Stimulated activated naive CD4-positive, alpha-beta T cell treated with Interleukin-2 at 50 U/mL for 16 hours (primary cell): ENCODE data around the gene KRTAP10-5.
"Not testable (repeated sequence)": the region's sequence is repeated elsewhere in the genome, so short reads cannot be mapped to it uniquely, and the experiment has no call there.

Source experiments
- DNase-seq: peaks from one replicate; lab custom pipeline; 2025; lab: John Stamatoyannopoulos, UW

Gene KRTAP10-5

DNA sequence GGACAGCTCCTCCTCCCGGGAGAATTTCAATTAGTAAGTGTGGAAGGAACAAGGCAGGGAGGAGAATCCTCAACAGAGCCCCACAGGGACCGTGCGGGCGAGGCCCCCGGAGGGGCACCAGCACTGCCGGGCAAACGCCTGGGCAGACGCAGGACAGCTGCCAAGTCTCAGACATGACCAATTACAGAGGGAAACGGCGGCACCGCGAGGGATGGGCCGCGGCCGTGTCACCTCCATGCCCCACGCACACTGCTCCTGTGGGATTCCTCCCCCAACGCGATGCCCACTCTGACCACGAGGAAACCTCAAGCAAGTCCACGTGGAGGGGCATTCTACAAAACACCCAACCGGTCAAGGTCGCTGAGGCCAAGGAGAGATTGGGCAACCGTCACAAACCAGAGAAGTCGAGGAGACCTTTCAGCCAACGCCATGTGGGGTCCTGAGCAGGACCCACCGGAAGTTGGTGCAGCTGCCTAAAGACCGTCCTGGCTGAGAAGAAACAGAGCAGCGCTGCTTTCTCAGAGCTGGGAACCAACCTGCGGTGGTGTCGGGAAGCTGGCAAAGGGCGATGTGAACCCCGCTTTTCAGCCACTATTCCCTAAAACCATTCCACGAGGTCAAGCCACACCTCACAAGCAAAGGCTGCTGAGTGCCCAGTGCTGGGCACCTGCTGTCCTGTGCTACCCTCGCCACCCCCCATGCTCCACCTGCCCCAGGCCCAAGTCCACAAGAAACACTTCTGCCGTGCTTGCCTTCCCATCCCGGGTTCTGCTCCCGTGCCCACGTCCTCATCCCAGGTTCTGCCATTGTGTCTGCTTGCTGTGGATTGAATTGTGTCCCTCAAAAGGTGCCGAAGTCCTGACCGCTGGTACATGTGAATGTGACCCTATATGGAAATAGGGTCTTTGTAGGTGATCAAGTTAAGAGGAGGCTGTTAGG is 8.3 kb downstream of the KRTAP10-5 start:
- no peak for DNase-seq

DNA sequence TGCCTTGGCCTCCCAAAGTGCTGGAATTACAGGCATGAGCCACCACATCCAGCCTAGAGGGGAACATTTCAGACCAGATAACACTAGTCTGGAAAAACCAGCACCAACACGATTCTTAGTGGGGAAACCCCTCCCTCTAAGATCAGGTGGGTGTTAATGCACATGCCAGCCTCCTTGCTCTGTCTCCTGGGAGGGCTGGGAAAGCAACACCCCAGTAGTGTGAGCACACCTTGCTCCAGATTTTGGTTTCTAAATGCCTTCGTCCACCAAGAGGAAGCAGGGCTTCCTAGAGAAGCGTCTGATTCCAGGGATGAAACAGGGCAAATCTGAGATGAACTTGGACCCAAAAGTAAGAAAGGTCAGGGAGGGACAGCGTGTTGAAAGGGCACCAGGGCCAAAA is 9.1 kb downstream of the KRTAP10-5 start:
- no peak for DNase-seq

DNA sequence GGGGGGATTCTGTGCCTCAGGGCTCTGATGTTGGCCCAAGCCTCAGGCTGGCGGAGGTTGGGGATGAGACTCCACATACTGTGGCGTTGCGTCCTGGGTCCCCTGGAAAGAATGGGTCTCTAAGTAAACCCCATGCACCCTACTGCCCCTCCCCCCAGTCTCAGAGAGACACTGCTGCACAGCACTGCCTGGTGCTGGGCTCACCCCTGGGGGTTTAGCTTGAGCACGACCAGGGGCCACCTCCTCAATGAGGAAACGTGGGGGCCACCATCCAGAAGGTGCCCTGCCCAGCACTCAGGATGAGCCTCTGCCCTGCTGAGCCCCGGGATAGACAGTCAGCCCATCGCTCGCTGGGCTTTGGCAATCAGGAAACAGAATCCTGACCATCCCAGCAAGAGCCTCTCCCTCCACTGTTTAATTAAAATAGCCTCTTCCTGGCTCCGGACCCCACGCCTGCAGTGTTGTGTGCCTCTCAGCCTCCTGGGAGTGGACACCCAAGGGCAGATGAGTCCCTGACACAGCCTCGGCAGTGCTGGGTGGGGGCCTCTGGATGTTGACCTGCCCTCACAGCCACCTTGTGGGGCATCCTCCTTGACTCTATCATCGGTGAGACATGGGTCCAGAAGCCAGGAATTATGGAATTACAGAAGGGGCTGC is 10.4 kb downstream of the KRTAP10-5 start:
- DNase-seq = no peak

DNA sequence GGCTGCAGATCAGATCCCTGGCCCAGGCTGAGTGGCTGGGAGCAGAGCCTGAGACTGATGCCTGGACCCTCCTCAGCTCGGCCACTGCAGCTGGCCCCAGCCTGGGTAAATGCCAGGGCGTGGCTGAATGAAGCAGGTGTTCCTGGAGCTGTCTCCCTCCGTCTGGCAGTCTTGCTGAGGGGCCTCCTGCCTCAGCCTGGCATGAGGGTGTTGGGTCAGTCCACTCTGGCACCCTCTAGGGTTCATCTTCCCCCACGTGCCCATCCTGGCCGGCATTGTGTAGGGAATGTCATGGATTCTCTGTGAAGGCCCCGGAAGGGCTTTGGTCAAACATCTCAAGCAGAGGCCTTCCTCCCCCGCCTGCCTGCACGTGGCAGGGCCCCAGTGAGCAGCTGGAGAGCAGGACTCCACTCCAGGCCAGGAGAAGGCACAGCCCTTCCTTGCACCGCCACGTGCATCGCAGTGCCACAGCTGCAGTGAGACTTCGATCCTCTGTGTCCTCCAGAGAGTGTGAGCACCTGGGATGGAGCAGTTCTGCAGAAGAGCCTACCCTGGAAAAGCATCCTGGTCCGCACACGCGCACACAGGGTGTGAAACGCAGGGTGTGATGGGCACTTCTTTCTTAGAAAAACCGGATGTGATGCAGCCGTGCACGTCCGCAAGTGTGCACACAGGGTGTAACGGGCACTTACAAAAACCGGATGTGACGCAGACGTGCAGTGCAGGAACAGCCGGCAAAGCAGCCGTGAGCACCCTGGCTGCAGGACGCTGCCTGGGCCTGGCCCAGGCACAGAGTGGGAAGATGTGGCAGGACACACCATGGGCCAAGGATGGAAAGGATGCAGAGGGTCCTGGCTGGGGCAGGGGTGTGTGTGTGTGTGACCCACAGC is 11.5 kb downstream of the KRTAP10-5 start:
- DNase-seq = no peak

DNA sequence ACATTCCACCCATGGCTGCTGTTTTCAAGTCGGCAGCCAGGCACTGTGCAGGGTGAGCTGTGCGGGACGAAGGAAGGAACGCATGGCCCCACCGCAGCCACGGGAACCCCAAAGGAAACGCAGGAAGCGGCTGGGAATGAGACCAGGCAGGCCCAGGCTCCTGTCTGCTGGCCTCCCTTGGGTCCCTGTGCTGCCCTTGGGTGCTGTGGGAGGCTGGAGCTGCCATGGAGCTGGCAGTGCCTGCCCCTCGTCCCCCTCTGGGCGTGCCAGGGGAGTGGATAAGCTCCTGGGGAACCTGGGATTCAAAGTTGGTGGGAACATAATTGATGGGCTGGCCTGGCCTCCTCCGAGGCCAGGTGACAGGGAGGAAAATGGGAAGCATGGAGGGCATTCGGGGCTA is 12.1 kb downstream of the KRTAP10-5 start:
- DNase-seq = no peak

DNA sequence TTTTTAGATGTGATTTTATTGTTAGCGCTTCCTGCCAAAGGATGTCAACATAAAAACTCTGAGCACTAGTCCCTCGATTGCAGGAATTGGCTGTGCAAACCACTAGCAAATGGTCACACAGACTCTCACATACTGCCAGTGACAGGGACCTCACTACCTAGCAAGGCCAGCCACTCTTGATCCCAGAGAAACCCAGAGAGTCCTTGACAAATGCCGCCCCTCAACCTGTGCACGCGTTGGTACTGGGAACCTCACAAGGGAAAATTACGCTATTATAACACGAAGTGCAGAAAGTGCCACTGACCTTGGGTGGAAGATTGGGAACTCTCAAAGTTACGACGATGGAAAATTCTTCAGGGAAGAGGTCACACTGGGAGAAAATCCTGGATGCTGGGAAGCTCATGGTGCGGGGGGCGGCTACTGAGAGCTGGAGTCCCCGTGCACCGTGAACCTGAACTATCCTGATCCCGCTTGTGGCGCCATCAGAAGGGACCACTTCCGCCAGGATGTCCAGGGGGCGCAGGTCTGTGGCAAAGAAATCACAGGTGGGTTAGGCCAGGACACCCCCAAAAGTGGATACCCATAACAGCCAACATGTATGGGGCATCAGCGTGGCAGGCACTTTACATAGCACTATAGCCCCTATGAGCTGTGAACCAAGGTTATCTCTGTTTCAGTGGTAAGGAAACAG is 12.8 kb downstream of the KRTAP10-5 start:
- DNase-seq = no peak

DNA sequence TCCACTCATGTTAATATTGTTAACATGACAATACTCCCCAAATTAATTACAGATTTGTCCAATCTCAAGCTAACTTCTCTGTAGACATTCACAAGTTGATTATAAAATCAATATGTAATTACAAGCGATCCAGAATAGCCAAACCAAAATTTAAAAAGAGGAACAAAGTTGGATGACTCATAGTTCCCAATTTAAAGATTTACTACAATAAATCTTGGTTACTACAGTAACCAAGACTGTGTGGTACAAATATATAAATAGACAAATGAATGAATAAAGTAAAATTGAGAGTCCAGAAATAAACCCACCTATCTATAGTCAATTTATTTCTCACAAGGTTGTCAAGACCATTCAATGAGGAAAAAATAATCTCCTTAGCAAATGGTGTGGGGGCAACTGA is 14.0 kb downstream of the KRTAP10-5 start:
- no peak for DNase-seq

DNA sequence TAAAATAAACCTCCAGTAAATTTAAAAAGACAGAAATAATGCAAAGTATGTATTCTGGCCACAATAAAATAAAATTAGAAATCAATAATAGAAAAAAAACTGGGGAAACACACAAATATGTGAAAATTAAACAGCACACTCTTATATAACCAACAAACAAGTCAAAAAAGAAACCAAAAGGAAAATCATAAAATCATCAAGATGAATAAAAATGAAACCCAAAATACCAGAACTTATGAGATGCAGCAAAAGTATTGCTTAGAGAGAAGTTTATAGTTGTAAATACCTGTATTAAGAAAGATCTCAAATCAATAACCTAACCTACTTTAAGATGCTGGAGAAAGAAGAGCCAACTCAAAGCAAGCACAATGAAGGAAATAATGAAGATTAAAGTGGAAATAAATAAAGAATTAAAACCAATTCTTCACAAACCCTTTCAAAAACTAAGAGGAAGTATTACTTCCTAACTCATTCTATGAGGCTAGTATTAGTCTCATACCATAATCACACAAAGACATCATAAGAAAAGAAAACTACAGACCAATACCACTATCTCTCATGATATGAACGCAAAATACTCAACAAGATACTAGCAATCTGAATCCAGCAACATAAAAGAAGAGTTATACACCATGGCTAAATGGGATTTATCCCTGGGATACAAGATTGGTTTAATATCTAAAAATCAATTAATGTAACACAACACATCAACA is 15.4 kb downstream of the KRTAP10-5 start:
- no peak for DNase-seq

DNA sequence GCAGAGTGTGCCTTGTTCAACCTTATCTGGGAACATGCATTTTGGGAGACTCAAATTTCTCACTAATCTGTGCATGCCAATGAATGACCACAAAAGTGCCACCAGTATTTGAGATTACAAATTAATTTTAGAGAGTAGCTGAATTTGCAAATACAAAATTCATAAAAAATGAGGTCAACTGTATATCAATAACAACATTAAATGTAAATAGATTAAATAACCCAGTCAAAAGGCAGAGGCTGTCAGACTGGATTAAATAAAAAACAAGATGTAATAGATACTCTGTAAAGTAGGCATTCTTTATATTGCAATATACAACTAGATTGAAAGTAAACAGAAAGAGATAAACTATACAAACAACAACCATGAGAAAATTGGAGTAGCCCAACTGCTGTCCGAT is 16.3 kb downstream of the KRTAP10-5 start:
- DNase-seq = no peak

DNA sequence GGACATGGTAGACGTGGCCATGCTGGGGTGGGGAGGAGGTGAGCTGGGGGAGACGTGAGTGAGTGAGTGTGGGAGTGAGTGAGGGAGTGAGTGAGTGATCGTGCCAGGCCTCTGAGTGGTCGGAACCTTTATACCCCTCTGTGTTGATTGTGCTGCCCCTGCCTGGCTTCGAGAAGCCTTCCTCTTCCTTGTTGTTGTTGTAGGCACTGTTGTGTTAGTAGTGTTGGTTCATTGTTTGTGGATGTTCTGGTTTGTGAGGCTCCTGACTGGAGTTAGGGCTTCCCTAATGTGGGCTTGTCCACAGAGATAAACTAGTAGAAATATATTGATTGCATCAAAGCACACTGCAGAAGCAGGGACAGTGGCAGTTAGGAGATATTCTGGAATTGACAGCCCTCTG is 21.7 kb downstream of the KRTAP10-5 start, which contains the start of gene KRTAP10-3:
KRTAP10-3 (minus strand) TSS at position 101 of the 400 bp plus-strand sequence; CDS start at position 21, 80 bp downstream.
- no peak for DNase-seq

DNA sequence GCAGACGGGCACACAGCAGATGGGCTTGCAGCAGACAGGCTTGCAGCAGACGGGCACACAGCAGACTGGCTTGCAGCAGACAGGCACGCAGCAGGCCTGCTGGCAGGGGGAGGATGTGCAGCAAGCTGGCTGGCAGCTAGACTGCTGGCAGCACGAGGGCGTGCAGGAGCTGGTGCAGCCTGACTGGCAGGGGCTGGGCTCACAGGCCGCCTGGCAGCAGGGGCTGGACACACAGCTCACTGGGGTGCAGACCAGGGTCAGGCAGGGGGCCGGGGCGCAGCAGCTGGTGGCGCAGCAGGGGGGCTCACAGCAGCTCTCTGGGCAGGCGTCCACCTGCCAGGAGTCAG is 22.1 kb downstream of the KRTAP10-5 start:
- not testable (repeated sequence) for DNase-seq

DNA sequence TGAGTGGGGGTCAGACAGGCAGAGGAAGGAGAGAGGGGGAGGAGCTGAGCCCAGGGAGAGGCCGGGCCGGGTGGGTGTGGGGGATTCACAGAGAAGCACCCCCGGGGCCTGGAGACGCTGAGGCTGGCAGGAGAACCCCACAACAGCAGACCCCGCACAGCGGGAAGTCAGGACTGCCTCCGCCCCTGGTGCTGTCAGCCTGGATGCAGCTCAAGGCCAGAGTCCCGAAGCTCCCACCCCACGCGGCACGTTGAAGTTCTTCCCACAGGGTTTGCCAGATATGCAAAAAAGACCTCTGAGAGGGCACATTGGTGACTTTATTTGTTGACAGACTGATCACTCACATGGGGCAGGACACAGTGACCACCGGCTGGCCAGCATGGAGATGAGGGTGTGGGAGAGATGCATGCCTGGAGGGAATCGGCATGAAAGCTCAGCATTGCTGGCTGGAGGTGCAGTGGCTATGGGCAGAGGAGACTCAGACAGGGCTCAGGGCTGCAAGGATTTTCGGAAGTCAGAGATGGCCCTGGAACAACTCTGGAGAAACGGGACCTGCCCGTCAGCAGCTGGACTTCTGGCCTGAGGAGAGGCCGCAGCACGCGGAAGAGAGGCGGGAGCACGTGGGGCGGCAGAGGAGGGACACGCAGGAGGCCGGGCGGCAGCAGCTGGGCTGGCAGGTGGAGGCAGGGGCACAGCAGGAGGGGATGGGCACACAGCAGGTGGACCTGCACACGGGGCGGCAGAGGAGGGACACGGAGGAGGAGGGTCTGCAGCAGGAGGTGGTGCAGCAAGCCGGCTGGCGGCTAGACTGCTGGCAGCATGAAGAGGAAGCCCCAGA is 22.7 kb downstream of the KRTAP10-5 start:
- DNase-seq = no peak

DNA sequence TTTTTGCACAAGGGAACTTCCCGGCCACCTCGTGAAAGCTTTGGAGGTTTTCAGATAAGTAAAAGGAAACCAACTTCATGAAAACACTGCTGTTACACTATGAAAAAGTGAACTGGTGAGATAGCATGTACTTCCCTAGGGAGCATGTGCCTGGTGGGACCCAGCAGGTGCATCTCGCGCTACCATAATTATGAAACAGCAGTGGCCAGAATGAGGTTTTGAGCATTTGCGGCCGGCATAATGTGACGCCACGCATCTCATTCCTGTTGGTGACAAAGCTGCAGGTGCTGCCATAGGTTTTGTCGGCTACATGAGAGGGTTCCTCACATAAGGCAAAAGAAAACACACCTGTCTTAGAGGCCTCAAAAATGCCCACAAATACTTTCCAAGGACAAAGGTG is 23.5 kb downstream of the KRTAP10-5 start:
- DNase-seq = no peak

DNA sequence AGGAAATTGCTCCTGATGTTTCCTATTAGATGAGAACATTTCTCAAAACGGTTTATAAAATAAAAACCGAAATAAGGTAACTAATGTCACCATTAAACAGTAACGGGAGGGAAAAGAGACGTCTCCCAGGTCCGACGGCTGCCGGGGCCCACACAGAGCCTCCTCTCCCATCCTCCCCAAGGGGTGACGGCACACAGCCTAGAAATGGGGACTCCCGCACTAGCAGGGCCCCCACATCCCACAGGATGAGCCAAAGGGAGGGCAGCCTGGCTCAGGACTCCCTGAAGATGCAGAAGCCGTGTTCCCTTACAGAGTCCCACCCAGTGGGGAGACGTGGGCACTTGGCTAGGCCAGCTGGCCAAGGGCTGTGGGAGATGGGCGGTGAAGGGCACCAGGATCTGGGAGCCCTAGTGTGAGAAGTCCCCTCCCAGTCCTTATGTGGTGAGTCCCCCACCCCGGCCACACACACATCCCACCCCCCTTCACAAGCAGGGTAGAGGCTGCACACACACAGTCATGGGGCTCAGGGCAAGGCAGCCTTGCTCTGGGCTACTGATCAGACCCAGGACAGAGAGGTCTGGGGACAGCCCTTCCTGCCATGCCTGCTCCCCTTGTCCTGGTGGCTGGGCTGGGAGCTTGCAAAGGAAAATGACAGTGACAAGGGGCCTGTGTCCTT is 25.1 kb downstream of the KRTAP10-5 start:
- DNase-seq = no peak

DNA sequence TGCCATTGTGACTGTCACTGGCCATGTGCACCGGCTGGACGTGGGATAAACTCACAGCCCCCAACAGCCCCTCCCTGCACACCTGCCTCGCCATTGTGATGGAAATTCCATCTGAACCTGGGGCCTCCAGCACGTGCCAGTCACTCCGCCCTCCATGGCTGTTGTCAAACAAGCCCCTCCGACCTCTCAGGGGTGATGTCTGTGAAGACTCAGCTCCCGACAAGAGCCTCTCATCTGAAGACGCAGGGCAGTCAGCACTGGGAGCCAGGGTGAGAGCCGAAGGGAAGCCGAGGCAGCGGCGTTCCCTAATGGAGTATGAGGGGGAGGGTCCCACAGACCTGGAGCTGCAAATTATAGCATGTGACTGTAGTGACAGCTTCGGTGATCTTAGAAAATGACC is 27.7 kb downstream of the KRTAP10-5 start:
- no peak for DNase-seq

DNA sequence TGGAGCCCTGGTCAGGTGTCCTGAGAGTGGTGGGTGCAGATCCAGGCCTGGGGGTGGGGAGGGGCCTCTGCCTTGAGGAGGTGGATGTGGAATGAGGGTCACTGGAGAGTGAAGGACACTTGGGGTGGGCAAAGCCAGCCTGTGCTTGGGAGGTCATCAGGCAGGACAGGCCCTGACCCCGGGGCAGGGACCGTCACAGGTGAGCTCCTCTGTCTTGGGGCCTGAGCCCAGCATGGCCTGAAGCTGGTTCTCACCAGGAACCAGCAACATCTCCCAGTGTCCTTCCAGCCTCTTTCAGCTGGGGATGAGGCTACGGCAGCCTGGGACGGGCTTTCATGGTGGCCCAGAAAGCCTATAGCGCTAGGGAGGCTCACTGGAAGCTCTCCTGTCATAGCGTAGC is 28.3 kb downstream of the KRTAP10-5 start:
- DNase-seq = no peak

DNA sequence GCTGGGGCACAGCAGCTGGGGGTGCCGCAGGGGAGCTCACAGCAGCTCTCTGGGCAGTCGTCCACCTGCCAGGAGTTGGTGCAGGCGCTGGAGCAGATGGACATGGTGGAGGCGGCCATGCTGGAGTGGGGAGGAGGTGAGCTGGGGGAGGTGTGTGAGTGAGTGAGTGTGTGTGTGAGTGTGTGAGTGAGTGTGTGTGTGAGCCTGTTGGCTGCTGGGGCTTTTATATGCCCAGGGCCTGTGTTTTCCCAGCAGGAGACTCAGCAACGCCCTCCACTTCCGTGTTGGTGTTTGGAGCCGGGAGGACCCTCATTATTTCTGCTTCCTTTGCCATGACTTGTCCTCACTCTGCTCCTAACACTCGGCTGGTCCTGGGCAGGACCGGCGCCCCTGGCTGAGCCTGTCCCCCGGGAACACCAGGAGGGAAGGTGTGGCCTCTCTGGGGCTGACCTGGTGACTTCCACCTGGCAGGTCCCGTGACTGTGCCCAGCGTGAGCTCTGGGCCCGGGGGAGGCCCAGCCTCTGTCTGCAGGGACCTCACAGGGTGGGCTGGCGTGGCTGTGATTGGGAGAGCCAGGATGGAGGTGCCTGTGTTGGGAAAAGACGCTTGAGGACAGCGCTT is 29.0 kb downstream of the KRTAP10-5 start, which contains the start of gene KRTAP10-2:
KRTAP10-2 (minus strand) TSS at position 166 of the 622 bp plus-strand sequence; CDS start at position 119, 47 bp downstream.
- DNase-seq = no peak

DNA sequence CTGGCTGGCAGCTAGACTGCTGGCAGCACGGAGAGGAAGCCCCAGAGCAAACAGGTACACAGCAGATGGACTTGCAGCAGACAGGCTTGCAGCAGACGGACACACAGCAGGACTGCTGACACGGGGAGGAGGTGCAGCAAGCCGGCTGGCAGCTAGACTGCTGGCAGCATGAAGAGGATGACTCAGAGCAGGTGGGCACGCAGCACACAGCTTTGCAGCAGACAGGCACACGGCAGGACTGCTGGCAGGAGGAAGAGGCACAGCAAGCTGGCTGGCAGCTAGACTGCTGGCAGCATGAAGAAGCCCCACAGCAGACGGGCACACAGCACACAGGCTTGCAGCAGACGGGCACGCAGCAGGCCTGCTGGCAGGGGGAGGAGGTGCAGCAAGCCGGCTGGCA is 29.6 kb downstream of the KRTAP10-5 start:
- DNase-seq = no peak

DNA sequence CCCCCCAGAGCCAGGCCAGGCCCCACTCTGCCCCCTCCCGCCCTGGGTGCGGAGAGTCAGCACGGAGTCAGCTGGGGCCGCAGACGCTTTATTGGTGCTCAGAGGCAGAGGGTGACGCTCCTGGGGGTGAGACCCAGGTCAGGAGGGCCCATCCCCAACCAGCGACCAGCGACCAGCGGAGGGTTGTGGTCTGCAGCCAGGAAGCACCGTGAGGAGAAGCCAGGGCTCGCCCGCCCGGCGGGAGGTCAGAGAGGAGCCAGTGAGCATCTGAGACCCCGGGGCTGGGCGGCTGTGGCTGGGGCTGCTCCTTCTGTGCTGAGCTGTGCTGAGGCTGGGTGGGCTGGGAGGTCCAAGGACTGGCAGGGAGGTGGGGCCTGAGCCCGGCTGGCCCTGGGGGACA is 30.1 kb downstream of the KRTAP10-5 start:
- not testable (repeated sequence) for DNase-seq
